Fibroblast of skin of right biceps (primary cell): ENCODE measurements around the gene WDR5B.

ENCODE experiments used
- DNase-seq: peaks from one replicate; pipeline ENCODE4 v3.0.0-alpha.2; 2013

The WDR5B gene

GRCh38 chr3:122365073-122365472 lies 50.8 kb downstream of the WDR5B start:
- DNase-seq = no peak

GRCh38 chr3:122364490-122364889 lies 51.4 kb downstream of the WDR5B start:
- DNase-seq = no peak
